HepG2 (cell line): ENCODE results near the gene NINJ2. TPM values are rescaled to one million over a fixed set of nuclear protein-coding genes. Genes with fewer than 3 reads are reported as not detected.
A peak's percentile ranks its signal among the peaks of the same experiment; 100 is the strongest.

Source experiments
- ARID5B ChIP-seq: IDR thresholded peaks from 2 replicates; pipeline ENCODE4 v1.4.0; 2020; ENCODE audit warnings: mild to moderate bottlenecking, missing genetic modification reagents
- BCL6 ChIP-seq: IDR thresholded peaks from 2 replicates; pipeline ENCODE4 v1.6.1; 2016; ENCODE audit warnings: missing genetic modification reagents, missing compliant biosample characterization
- CREM ChIP-seq, 2 experiments: sonication (generic) in 1 of 2; formaldehyde crosslinking in 1 of 2; IDR thresholded peaks; 2 replicates each; pipeline versions ENCODE4 v1.4.0 to v1.6.1; 2016 to 2020; ENCODE audit warnings: antibody characterized with exemption in 1 of 2, mild to moderate bottlenecking in 1 of 2, missing genetic modification reagents in 1 of 2
- FOXA1 ChIP-seq, 2 experiments: fragments of 450-650 bp in 1 of 2; sonication (generic) in 1 of 2; formaldehyde crosslinking in 1 of 2; IDR thresholded peaks; 2 replicates each; pipeline versions ENCODE4 v1.4.0 to v1.6.1; 2016 to 2020; ENCODE audit warnings: missing genetic modification reagents in 1 of 2
- FOXJ3 ChIP-seq: sonication (generic); formaldehyde crosslinking; IDR thresholded peaks from 2 replicates; pipeline ENCODE4 v1.4.0; 2020; ENCODE audit warnings: missing genetic modification reagents, mild to moderate bottlenecking, borderline replicate concordance
- HNF1B ChIP-seq: sonication (generic); formaldehyde crosslinking; IDR thresholded peaks from 2 replicates; pipeline ENCODE4 v1.5.1; 2020; ENCODE audit warnings: mild to moderate bottlenecking, moderate library complexity, missing genetic modification reagents
- IRX3 ChIP-seq: sonication (generic); formaldehyde crosslinking; IDR thresholded peaks from 2 replicates; pipeline ENCODE4 v1.8.1; 2023; ENCODE audit warnings: mild to moderate bottlenecking, low read depth, missing genetic modification reagents, borderline replicate concordance
- ISL2 ChIP-seq: sonication (generic); formaldehyde crosslinking; IDR thresholded peaks from 2 replicates; pipeline ENCODE4 v1.5.0; 2020; ENCODE audit warnings: missing genetic modification reagents
- KAT8 ChIP-seq: IDR thresholded peaks from 2 replicates; pipeline ENCODE4 v1.6.1; 2016; ENCODE audit warnings: missing genetic modification reagents, missing compliant biosample characterization
- LCORL ChIP-seq, 2 experiments: fragments of 450-650 bp in 1 of 2; sonication (generic) in 1 of 2; formaldehyde crosslinking in 1 of 2; IDR thresholded peaks; 2 replicates each; pipeline versions ENCODE4 v1.5.0 to v1.6.1; 2017 to 2020; ENCODE audit warnings: antibody characterized with exemption in 1 of 2, missing genetic modification reagents in 1 of 2
- MLX ChIP-seq: IDR thresholded peaks from 2 replicates; pipeline ENCODE4 v1.6.1; 2016
- RELA ChIP-seq: sonication (generic); formaldehyde crosslinking; IDR thresholded peaks from 2 replicates; pipeline ENCODE4 v1.4.0; 2020; ENCODE audit warnings: missing genetic modification reagents
- SAP130 ChIP-seq: IDR thresholded peaks from 2 replicates; pipeline ENCODE4 v1.6.1; 2016; ENCODE audit warnings: low read depth
- TERF1 ChIP-seq: sonication (generic); formaldehyde crosslinking; IDR thresholded peaks from 2 replicates; pipeline ENCODE4 v1.8.0; 2022; ENCODE audit warnings: mild to moderate bottlenecking, missing genetic modification reagents, moderate library complexity
- THAP11 ChIP-seq: IDR thresholded peaks from 2 replicates; pipeline ENCODE4 v1.6.1; 2016; ENCODE audit warnings: missing biosample characterization, missing genetic modification reagents
- XRCC5 ChIP-seq: fragments of 200-400 bp; formaldehyde crosslinking; optimal IDR thresholded peaks from 2 replicates; pipeline ENCODE3; 2017; ENCODE audit warnings: mild to moderate bottlenecking, low read length
- ZHX1 ChIP-seq: sonication (generic); formaldehyde crosslinking; IDR thresholded peaks from 2 replicates; pipeline ENCODE4 v1.8.1; 2022; ENCODE audit warnings: low read depth, mild to moderate bottlenecking, missing genetic modification reagents
- polyA plus RNA-seq, 8 experiments: library from polyadenylated mRNA; depleted of rRNA in 3 of 8; stranded (reverse) in 7 of 8; unstranded in 1 of 8; fragments of >200 nt; fragmentation: Illumina TruSeq in 4 of 8; extraction: Trizol in 4 of 8; gene quantifications; 2 replicates each; pipeline versions ENCODE4 v1.2.1 to v1.2.3, GENCODE V29; 2011 to 2016; ENCODE audit warnings: low read depth in 4 of 8, missing spikeins in 1 of 8, mixed read lengths in 1 of 8; ENCODE audit not compliant: insufficient read depth in 1 of 8
- total RNA-seq, 5 experiments: library from RNA; depleted of rRNA; stranded (reverse); fragments of >200 nt; fragmentation: Illumina TruSeq; extraction: Trizol; gene quantifications; 2 replicates each; pipeline ENCODE4 v1.2.3, GENCODE V29; 2016; ENCODE audit warnings: low read depth in 1 of 5

Gene NINJ2
- total and polyA plus RNA-seq, 2 of the 13 experiments (the other 11 are each of a cell fraction or from before 2014, with no cell fraction given), result 0.62 to 3.8 TPM

- no peak for TF ChIP-seq ZHX1 (CRISPR knock-in tag)
- TF ChIP-seq XRCC5, result no peak
- no peak; the same call in 1 of the 2 replicates for TF ChIP-seq KAT8 (CRISPR knock-in tag)
- peak; percentile 60; the same call in 1 of the 2 replicates for TF ChIP-seq FOXA1 (IDR thresholded peaks at IDR 0.05)
- TF ChIP-seq FOXA1 (CRISPR knock-in tag; IDR thresholded peaks at IDR 0.05), result peak; percentile 70
- peak; percentile 34; the same call in 1 of the 2 replicates for TF ChIP-seq FOXJ3
- no peak for TF ChIP-seq RELA (CRISPR knock-in tag)
- TF ChIP-seq CREM (IDR thresholded peaks at IDR 0.05), result peak; percentile 64; the same call in 1 of the 2 replicates
- no peak for TF ChIP-seq CREM (CRISPR knock-in tag; IDR thresholded peaks at IDR 0.05)
- TF ChIP-seq LCORL (IDR thresholded peaks at IDR 0.05), result peak; percentile 49; the same call in 1 of the 2 replicates
- TF ChIP-seq LCORL (CRISPR knock-in tag; IDR thresholded peaks at IDR 0.05), result peak; percentile 80
- no peak for TF ChIP-seq TERF1
- peak; percentile 81 for TF ChIP-seq ARID5B (CRISPR knock-in tag)
- TF ChIP-seq BCL6 (CRISPR knock-in tag), result peak; percentile 89
- no peak for TF ChIP-seq IRX3 (CRISPR knock-in tag)
- 0 out of 2 replicates have a peak, but pooled peaks have one; percentile 23 for TF ChIP-seq THAP11 (CRISPR knock-in tag)
- TF ChIP-seq ISL2 (CRISPR knock-in tag), result 0 out of 2 replicates have a peak, but pooled peaks have one; percentile 41
- TF ChIP-seq SAP130 (CRISPR knock-in tag), result 0 out of 2 replicates have a peak, but pooled peaks have one; percentile 63
- TF ChIP-seq HNF1B (CRISPR knock-in tag), result peak; percentile 42; the same call in 1 of the 2 replicates
- peak; percentile 24; the same call in 1 of the 2 replicates for TF ChIP-seq MLX (CRISPR knock-in tag)
Measured at GRCh38 chr12:632102-632696, 31.0 kb downstream of the NINJ2 start (continued).
